PC-9 (cell line): ENCODE data around the gene ZBTB43. TPM values are rescaled to one million over a fixed set of nuclear protein-coding genes. Genes with fewer than 3 reads are reported as not detected.
A peak's percentile ranks its signal among the peaks of the same experiment; 100 is the strongest.

Experiments
- BruUV-seq: library from RNA; stranded (reverse); fragments of 400-500 nt; replicated peaks from 2 replicates; lab custom pipeline; 2021; lab: Mats Ljungman, UMichigan
- CTCF ChIA-PET: fragments of 300-600 bp; sonication (Branson Sonifier 250); formaldehyde crosslinking; loops from one replicate; lab custom pipeline; 2022; ENCODE audit warnings: antibody characterized with exemption; lab: Charles Lee
- POLR2A ChIA-PET: fragments of 300-600 bp; sonication (Branson Sonifier 250); formaldehyde crosslinking; loops from one replicate; lab custom pipeline; 2022; ENCODE audit warnings: antibody characterized with exemption; ENCODE audit not compliant: unreplicated experiment; lab: Charles Lee
- DNase-seq, 2 experiments: peaks; one replicate each; pipeline versions ENCODE4 v3.0.0 to v3.0.0-alpha.2; 2015 to 2022; ENCODE audit warnings: mixed read lengths in 1 of 2
- H2AFZ ChIP-seq: fragments of 200-600 bp; sonication (generic); 2 replicates; pipeline ENCODE4 v1.8.1; 2017; ENCODE audit warnings: antibody characterized with exemption
- H3F3A ChIP-seq: fragments of 200-600 bp; sonication (generic); 2 replicates; pipeline ENCODE4 v1.8.1; 2017; ENCODE audit warnings: antibody characterized with exemption, mild to moderate bottlenecking, low read depth; ENCODE audit not compliant: insufficient read depth
- H3K27ac ChIP-seq: fragments of 200-600 bp; sonication (generic); 2 replicates; pipeline ENCODE4 v1.6.1; 2016; ENCODE audit warnings: mixed run types
- H3K27me3 ChIP-seq: fragments of 200-600 bp; sonication (generic); 2 replicates; pipeline ENCODE4 v1.6.1; 2016; ENCODE audit warnings: low read depth, mixed run types; ENCODE audit not compliant: insufficient read depth
- H3K36me3 ChIP-seq: fragments of 200-600 bp; sonication (generic); 2 replicates; pipeline ENCODE4 v1.6.1; 2016; ENCODE audit warnings: low read depth, mixed run types
- H3K4me1 ChIP-seq: fragments of 200-600 bp; sonication (generic); replicated peaks from 2 replicates; pipeline ENCODE4 v1.6.1; 2016; ENCODE audit warnings: mixed run types; ENCODE audit not compliant: insufficient read depth
- H3K4me2 ChIP-seq: fragments of 200-600 bp; sonication (generic); 2 replicates; pipeline ENCODE4 v1.6.1; 2017; ENCODE audit warnings: mixed run types
- H3K4me3 ChIP-seq: fragments of 200-600 bp; sonication (generic); 2 replicates; pipeline ENCODE4 v1.6.1; 2016; ENCODE audit warnings: mixed run types
- H3K79me2 ChIP-seq: fragments of 200-600 bp; sonication (generic); 2 replicates; pipeline ENCODE4 v1.6.1; 2017; ENCODE audit warnings: low read depth, mixed run types
- H3K9me2 ChIP-seq: fragments of 200-600 bp; sonication (generic); 2 replicates; pipeline ENCODE4 v1.8.1; 2017; ENCODE audit warnings: mild to moderate bottlenecking; ENCODE audit not compliant: insufficient read depth
- H3K9me3 ChIP-seq: fragments of 200-600 bp; sonication (generic); 2 replicates; pipeline ENCODE4 v1.8.1; 2016; ENCODE audit warnings: low read depth; ENCODE audit not compliant: insufficient read depth
- H4K20me1 ChIP-seq: fragments of 200-600 bp; sonication (generic); 2 replicates; pipeline ENCODE4 v1.8.1; 2017; ENCODE audit not compliant: insufficient read depth
- CTCF ChIP-seq: fragments of 200-600 bp; sonication (generic); conservative IDR thresholded peaks from 2 replicates; pipeline ENCODE4 v1.6.1; 2017; ENCODE audit warnings: mixed run types, antibody characterized with exemption, mild to moderate bottlenecking, moderate library complexity
- EZH2 ChIP-seq: fragments of 200-600 bp; sonication (generic); IDR thresholded peaks from 2 replicates; pipeline ENCODE4 v1.8.0; 2017; ENCODE audit warnings: antibody characterized with exemption, low read depth
- intact Hi-C: fragments of 100-400 bp; cut with micrococcal nuclease; formaldehyde crosslinking; loops from one replicate; pipeline ENCODE4 v1.10.0; 2022; ENCODE audit not compliant: unreplicated experiment
- total RNA-seq: library from RNA; stranded (reverse); gene quantifications from 2 replicates; pipeline ENCODE4 v1.2.3, GENCODE V29; 2021

Gene ZBTB43
- total RNA-seq, 1 experiment from 2014 or later, result 18.4 TPM

GRCh38 chr9:126862104-126862761, 57.4 kb downstream of the ZBTB43 start:
- TF ChIP-seq CTCF (no peak), EZH2 (no peak)
- H4K20me1 ChIP-seq, result peaks cover 9% of the 10 kb centered on the region

GRCh38 chr9:126864771-126865170, 59.9 kb downstream of the ZBTB43 start:
- POLR2A ChIA-PET, result no interaction called here
- H3K9me3 ChIP-seq, result no peaks in the 10 kb centered on the region
- H3K4me3 ChIP-seq, result no peak overlapping the region
- peaks cover 15% of the 10 kb centered on the region for H3K4me1 ChIP-seq
- no peak overlapping the region for H3K27ac ChIP-seq
- H3F3A ChIP-seq, result peaks cover 5% of the 10 kb centered on the region; the same call in 1 of the 2 replicates
- H2AFZ ChIP-seq, result no peak overlapping the region
- no peak for DNase-seq
- H3K79me2 ChIP-seq, result peaks cover 36% of the 10 kb centered on the region
- BruUV-seq, result no TSS peak
- H4K20me1 ChIP-seq, result peaks cover 9% of the 10 kb centered on the region
- intact Hi-C loops, result no loop called here
- CTCF ChIA-PET, result no interaction called here
- no peaks in the 10 kb centered on the region for H3K9me2 ChIP-seq
- H3K36me3 ChIP-seq, result no peaks in the 10 kb centered on the region
- TF ChIP-seq EZH2, result no peak
- H3K4me2 ChIP-seq, result no peak overlapping the region
- no peaks in the 10 kb centered on the region for H3K27me3 ChIP-seq

More at GRCh38 chr9:126862104-126862761, 57.4 kb downstream of the ZBTB43 start:
- no peak for DNase-seq
- no TSS peak for BruUV-seq
- H3K27ac ChIP-seq, result no peak overlapping the region
- H3K9me3 ChIP-seq, result no peaks in the 10 kb centered on the region
- CTCF ChIA-PET, result interaction anchor here (0.5 kb wide), 1 partner anchor 676 kb away, joined by 5 read pairs; no protein-coding TSS in a partner anchor
- peaks cover 5% of the 10 kb centered on the region; the same call in 1 of the 2 replicates for H3F3A ChIP-seq
- no peaks in the 10 kb centered on the region for H3K27me3 ChIP-seq
- no peak overlapping the region; the same call in 1 of the 2 replicates for H3K4me3 ChIP-seq
- intact Hi-C loops, result no loop called here
- no peaks in the 10 kb centered on the region for H3K36me3 ChIP-seq
- H3K79me2 ChIP-seq, result peaks cover 30% of the 10 kb centered on the region
- POLR2A ChIA-PET, result interaction anchor here (0.6 kb wide), 1 partner anchor 512 kb away, joined by 4 read pairs; no protein-coding TSS in a partner anchor
- peaks cover 15% of the 10 kb centered on the region for H3K4me1 ChIP-seq
- H2AFZ ChIP-seq, result no peak overlapping the region
- H3K9me2 ChIP-seq, result no peaks in the 10 kb centered on the region
- peak overlapping the region; percentile 93 for H3K4me2 ChIP-seq

- TF ChIP-seq CTCF, result no peak
- peaks cover 17% of the 10 kb centered on the region for H3K79me2 ChIP-seq
- no TSS peak for BruUV-seq
Measured at GRCh38 chr9:126869368-126869767, 64.5 kb downstream of the ZBTB43 start.

More at GRCh38 chr9:126869368-126869767, 64.5 kb downstream of the ZBTB43 start:
- Histone ChIP-seq H3K9me3 (no peaks in the 10 kb centered on the region), H3K4me1 (no peaks in the 10 kb centered on the region), H3K4me2 (no peak overlapping the region), H2AFZ (no peak overlapping the region), H3K27me3 (no peaks in the 10 kb centered on the region), H3F3A (peaks cover 2% of the 10 kb centered on the region; the same call in 1 of the 2 replicates), H3K36me3 (no peaks in the 10 kb centered on the region), H4K20me1 (peaks cover 5% of the 10 kb centered on the region; the same call in 1 of the 2 replicates), H3K27ac (no peak overlapping the region), H3K4me3 (no peak overlapping the region), H3K9me2 (no peaks in the 10 kb centered on the region)
- DNase-seq, result no peak
- intact Hi-C loops, result no loop called here
- ChIA-PET POLR2A (no interaction called here), CTCF (no interaction called here)
